Measurements from ENCODE around the gene DCTPP1. TPM values are rescaled to one million over a fixed set of nuclear protein-coding genes. Genes with fewer than 3 reads are reported as not detected.

Gene DCTPP1
- total and polyA plus RNA-seq, 9 of the 15 experiments (the other 6 are each of a cell fraction or from before 2014, with no cell fraction given), result 45.0 to 132 (median 80.6) TPM

- TF ChIP-seq ZNF395 (CRISPR knock-in tag; IDR thresholded peaks at IDR 0.05) (no peak), ZNF507 (tag; conservative IDR thresholded peaks at IDR 0.05) (no peak), HES1 (IDR thresholded peaks at IDR 0.05; ENCODE audit: low read depth) (no peak), CHCHD3 (CRISPR knock-in tag; IDR thresholded peaks at IDR 0.05) (no peak), E2F4 (CRISPR knock-in tag; IDR thresholded peaks at IDR 0.05; ENCODE audit: low read depth) (no peak; the same call in 1 of the 2 replicates), IRF1 (CRISPR knock-in tag; IDR thresholded peaks at IDR 0.05; ENCODE audit: borderline replicate concordance) (no peak), ZNF239 (CRISPR knock-in tag; IDR thresholded peaks at IDR 0.05) (no peak), ZNF609 (CRISPR knock-in tag; IDR thresholded peaks at IDR 0.05; ENCODE audit: borderline replicate concordance) (0 out of 2 replicates have a peak, but pooled peaks have one; percentile 66), ELF2 (CRISPR knock-in tag; IDR thresholded peaks at IDR 0.05) (no peak), ARID1B (IDR thresholded peaks at IDR 0.05) (no peak; the same call in 1 of the 2 replicates), CUX1 (CRISPR knock-in tag; IDR thresholded peaks at IDR 0.05) (no peak), ZFX (CRISPR knock-in tag; IDR thresholded peaks at IDR 0.05) (peak; percentile 96)
Observed at GRCh38 chr16:30429678-30430427, at the start of gene DCTPP1 (continued).

All from K562 (cell line).